ENCODE measurements around the gene STRBP.

STRBP gene

DNA sequence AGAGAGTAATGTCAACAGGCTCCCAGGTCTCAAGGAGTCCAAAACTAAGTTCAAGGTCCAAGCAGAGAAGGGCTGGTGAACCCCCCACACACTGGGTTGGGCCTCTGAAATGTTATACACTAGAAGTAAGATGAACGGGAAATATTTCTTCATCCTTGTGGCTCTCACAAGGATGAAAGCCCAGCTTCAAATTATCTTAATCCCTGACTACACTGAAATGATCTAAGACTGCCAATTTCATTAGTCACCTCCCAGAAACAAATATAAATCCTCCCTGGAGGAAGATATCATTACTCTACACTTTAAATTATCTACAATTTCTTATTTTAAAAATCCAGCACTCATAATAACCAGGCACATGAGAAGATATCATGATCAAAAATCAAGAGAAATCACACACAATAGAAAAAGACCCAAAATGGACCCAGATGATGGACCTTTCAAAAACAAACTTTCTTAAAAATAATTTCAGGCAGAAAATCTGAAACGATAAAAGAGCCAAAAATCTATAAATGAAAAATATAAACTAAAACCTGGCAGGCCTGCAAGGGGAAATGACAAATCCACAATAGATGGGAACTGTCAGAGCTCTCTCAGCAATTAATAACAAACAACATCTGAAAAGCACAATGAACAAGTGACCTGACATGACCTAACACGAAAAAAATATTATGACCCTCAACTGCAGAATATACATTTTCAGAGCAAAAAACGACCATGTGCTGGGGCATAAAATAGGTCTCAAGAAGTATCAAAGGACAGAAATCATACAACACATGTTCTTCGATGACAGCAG is 117.5 kb downstream of the STRBP start:
- H3K27ac ChIP-seq = no peak overlapping the region

DNA sequence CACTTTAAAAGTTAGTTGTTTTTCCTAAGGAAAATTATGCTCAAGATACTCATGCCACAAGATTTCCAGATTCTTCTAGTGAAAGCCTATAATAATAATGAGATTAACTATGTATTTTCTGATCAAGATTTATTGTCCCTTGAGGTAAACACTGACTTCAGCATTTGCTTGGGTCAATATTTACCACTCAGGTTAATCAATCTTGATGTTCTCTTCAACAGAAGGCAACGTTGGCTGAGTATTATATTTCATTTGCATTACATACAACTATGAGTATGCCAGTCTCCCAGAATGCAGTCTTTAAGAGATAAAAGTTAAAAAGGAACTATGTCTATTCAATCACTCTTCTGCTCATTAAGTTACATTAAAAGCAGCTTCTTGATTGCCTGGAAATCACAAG is 119.3 kb downstream of the STRBP start:
- no peak overlapping the region for H3K27ac ChIP-seq
- DNase-seq (ENCODE audit: low read depth, low spot score) = no peak

More for the DNA sequence above, 117.5 kb downstream of the STRBP start:
- no peak for DNase-seq (ENCODE audit: low read depth, low spot score)

DNA sequence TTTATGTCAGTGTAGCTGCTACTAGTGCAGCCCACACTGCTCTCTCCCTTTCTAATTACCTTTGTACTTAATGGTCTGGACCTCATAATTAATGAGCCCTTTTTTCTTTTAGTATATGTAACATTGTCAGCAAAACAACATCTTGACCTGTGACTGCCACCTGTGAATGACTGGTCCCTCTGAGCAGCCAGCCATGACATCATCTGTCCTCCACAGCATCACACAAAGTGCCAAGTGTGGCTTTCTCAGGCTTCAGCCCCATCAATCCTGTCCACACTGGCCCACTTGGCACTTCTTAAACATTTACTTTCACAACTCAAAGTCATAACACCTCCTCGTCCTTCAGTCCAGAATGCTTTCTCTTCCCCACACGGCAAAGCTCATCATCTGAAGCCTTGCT is 130.2 kb downstream of the STRBP start:
- no peak overlapping the region for H3K27ac ChIP-seq
- no peak for DNase-seq (ENCODE audit: low read depth, low spot score)

GRCh38 chr9:123135430-123135829 is 133.0 kb downstream of the STRBP start:
- H3K27ac ChIP-seq = no peak overlapping the region
- no peak for DNase-seq (ENCODE audit: low read depth, low spot score)

DNA sequence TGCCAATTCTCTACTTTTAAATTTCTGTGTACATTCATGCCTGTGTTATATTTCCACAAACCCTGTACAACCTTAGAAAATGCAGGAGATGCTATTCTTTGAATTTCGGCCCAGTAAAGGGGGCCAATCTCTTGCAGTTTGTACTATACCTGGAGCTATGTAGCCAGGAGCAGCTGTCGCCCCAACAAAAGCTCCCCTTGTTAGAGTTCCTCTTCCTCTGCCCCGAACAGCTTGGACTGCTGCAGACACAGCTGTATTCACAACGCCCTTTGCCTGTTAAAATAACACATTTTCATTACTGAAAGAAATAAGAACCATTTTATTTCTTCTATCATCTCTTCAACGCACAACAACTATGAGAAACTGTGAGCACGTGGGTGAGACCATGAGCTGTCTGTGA is 135.7 kb downstream of the STRBP start:
- H3K27ac ChIP-seq = no peak overlapping the region
- DNase-seq (ENCODE audit: low read depth, low spot score) = no peak

- no peak for DNase-seq (ENCODE audit: low read depth, low spot score)
- H3K27ac ChIP-seq = no peak overlapping the region
Measured at GRCh38 chr9:123131993-123132392, 136.4 kb downstream of the STRBP start.

GRCh38 chr9:123131258-123131657 is 137.1 kb downstream of the STRBP start:
- no peak overlapping the region for H3K27ac ChIP-seq
- DNase-seq (ENCODE audit: low read depth, low spot score) = no peak

DNA sequence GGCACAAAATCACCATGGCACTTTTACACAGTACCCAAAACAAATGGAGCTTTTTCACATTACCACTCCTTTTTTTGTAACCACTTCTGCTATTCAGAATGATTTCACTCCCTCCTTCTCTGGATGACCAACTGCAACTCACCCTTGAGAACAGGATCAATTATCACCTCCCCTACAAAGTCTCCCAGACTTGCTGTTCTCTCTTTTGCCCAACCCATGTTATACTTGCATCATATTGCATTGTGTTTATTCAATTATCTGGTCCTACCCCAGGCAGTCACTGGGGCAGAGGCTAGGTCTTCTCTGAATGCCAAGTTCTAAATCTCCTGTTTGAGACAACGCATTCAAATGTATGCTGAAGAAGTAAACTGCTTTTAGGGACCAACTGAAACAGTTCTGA is 139.0 kb downstream of the STRBP start:
- no peak overlapping the region for H3K27ac ChIP-seq
- DNase-seq (ENCODE audit: low read depth, low spot score) = no peak

GRCh38 chr9:123128591-123128990 is 139.8 kb downstream of the STRBP start:
- no peak for DNase-seq (ENCODE audit: low read depth, low spot score)

GRCh38 chr9:123127512-123128075 is 140.8 kb downstream of the STRBP start:
- H3K27ac ChIP-seq = no peak overlapping the region
- no peak for DNase-seq (ENCODE audit: low read depth, low spot score)

More at GRCh38 chr9:123128591-123128990, 139.8 kb downstream of the STRBP start:
- no peak overlapping the region for H3K27ac ChIP-seq

- H3K27ac ChIP-seq = no peak overlapping the region
- DNase-seq (ENCODE audit: low read depth, low spot score) = no peak
Measured at GRCh38 chr9:123121457-123121856, 146.9 kb downstream of the STRBP start.

DNA sequence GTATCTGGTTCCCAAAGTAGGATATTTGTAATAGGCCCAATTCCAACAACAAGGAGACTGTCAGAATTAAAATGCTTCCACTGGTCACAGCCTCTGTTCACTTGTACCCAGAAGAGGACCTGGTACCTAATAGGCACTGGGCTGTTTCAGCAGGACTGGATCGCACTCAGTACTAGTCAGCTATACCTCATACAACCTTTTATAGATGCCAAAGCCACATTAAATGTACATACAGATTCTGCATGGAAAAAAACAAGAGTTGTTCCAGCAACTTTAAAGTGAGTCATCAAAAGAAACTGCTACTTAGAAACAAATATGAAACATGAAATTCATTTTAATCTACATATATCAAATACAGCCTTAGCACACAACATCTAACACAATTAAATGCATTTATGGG is 147.4 kb downstream of the STRBP start:
- DNase-seq (ENCODE audit: low read depth, low spot score) = no peak
- no peak overlapping the region for H3K27ac ChIP-seq

- H3K27ac ChIP-seq = no peak overlapping the region
- no peak for DNase-seq (ENCODE audit: low read depth, low spot score)
Measured at GRCh38 chr9:123120131-123120530, 148.3 kb downstream of the STRBP start.

GRCh38 chr9:123119566-123119965 is 148.8 kb downstream of the STRBP start:
- no peak overlapping the region for H3K27ac ChIP-seq
- DNase-seq (ENCODE audit: low read depth, low spot score) = no peak

DNA sequence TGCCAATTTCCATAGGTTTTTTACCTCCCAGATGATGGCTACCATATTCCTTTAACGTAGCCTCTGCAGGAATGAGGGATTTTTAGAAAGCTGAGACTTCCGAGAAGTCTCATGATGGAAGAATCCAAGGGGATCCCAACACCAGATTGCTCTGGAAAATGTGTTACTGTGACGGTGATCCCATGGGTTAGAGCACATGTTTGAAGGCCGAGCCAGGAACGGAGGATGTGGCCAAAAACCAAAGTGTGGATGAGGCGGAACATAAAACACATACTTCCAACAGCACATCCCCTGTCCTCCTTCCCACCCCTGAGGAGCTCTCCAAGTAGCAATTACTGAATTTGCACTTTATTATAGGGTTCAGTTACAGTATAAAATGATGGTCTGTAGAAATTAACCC is 152.3 kb downstream of the STRBP start:
- H3K27ac ChIP-seq = no peak overlapping the region
- DNase-seq (ENCODE audit: low read depth, low spot score) = no peak

GRCh38 chr9:123115146-123115913 is 153.1 kb downstream of the STRBP start:
- H3K27ac ChIP-seq = no peak overlapping the region
- no peak for DNase-seq (ENCODE audit: low read depth, low spot score)

DNA sequence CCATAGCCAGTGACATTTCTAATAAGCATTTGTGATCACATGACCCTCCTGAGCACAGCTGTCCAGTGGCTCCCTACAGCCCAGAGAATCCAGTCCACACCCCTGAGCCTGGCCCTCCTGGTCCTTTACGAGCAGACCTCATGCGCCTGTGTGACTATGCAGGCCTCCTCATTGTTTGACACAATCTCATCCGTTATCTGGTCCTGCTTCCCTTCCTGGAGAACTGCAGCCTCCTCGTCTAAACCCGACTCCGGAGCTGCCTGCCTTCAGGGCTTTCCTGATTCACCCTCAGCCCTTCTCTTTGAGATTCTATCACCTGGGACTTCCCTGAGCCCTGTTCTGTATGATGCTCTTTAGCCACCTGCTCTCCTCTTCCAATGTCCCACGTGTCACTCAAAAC is 155.2 kb downstream of the STRBP start:
- no peak overlapping the region for H3K27ac ChIP-seq
- DNase-seq (ENCODE audit: low read depth, low spot score) = no peak

- no peak for DNase-seq (ENCODE audit: low read depth, low spot score)
Measured at GRCh38 chr9:123112015-123112975, 156.1 kb downstream of the STRBP start.

DNA sequence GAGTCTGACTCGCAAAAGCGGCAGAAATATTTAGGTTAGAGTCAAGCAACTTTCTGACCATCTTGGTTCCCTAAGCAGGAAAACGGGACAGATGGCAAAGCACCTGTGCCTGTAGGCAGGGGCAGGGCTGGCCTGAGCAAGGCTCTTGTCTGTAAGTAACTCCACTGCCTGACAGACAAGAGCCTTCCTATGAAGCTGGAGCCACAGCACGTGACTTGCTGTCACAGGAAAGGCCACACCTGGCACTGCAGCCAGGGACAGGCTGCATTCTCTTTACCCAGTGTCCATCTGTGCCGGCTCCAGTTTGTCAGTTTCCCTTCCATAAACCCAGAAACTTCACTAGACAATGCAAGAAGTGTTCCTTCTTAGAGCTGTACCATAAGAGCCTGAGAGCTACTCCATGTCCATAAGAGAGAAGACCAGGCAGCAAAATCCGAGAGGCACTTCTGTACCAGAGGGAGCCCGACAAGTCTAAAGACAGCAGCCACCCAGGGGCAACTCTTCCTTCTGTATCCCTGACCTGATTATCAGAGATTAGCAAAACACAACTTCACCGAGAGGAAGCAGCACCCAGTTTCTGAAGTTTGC is 156.9 kb downstream of the STRBP start:
- no peak for DNase-seq (ENCODE audit: low read depth, low spot score)
- peak overlapping the region; percentile 7 for H3K27ac ChIP-seq

More at GRCh38 chr9:123112015-123112975, 156.1 kb downstream of the STRBP start:
- peak overlapping the region; percentile 7 for H3K27ac ChIP-seq
